ENCODE data around the gene KAZN.

KAZN gene

GRCh38 chr1:14676400-14676799 lies 77.9 kb downstream of the KAZN start:
- DNase-seq (ENCODE audit: low read depth) = no peak
- H3K4me3 ChIP-seq (ENCODE audit: low read length) = no peak overlapping the region
- TF ChIP-seq, protein P1, sequence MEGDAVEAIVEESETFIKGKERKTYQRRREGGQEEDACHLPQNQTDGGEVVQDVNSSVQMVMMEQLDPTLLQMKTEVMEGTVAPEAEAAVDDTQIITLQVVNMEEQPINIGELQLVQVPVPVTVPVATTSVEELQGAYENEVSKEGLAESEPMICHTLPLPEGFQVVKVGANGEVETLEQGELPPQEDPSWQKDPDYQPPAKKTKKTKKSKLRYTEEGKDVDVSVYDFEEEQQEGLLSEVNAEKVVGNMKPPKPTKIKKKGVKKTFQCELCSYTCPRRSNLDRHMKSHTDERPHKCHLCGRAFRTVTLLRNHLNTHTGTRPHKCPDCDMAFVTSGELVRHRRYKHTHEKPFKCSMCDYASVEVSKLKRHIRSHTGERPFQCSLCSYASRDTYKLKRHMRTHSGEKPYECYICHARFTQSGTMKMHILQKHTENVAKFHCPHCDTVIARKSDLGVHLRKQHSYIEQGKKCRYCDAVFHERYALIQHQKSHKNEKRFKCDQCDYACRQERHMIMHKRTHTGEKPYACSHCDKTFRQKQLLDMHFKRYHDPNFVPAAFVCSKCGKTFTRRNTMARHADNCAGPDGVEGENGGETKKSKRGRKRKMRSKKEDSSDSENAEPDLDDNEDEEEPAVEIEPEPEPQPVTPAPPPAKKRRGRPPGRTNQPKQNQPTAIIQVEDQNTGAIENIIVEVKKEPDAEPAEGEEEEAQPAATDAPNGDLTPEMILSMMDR (conservative IDR thresholded peaks at IDR 0.05; ENCODE audit: low read length) = no peak

DNA sequence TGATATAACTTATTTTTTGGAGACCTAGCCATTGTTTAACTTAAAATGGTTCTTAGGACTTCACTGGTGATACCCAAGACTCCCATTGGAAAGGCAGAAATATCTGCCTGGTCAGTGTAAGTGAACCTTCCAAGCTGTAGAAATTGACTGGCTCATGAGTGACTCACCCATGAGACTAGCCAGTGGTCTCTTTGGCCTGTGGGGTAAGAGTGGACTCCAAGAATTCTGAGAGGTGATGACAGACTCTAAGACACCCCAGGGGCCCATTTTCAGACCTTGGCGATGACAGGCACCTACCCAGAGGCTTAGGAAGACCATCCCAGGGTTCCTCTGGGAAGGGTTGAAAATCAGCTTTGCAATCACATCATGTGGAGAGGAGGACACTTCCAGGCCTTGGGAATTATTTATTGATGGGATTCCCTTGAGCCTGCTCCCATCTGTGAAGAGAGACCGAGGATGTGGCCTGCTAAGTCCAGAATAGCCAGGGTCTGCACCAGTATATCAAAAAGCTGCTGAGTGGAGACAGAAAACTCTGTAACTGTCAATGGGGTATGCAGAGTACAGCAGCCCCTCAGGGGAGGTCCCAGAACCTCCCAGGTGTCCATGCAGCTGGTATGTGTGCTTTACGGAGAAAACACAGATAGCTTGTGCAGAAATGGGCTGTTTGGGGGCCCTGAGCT lies 78.9 kb downstream of the KAZN start:
- no peak for DNase-seq (ENCODE audit: low read depth)
- TF ChIP-seq, protein P1 (conservative IDR thresholded peaks at IDR 0.05; ENCODE audit: low read length) = no peak
- H3K4me3 ChIP-seq (ENCODE audit: low read length) = no peak overlapping the region

DNA sequence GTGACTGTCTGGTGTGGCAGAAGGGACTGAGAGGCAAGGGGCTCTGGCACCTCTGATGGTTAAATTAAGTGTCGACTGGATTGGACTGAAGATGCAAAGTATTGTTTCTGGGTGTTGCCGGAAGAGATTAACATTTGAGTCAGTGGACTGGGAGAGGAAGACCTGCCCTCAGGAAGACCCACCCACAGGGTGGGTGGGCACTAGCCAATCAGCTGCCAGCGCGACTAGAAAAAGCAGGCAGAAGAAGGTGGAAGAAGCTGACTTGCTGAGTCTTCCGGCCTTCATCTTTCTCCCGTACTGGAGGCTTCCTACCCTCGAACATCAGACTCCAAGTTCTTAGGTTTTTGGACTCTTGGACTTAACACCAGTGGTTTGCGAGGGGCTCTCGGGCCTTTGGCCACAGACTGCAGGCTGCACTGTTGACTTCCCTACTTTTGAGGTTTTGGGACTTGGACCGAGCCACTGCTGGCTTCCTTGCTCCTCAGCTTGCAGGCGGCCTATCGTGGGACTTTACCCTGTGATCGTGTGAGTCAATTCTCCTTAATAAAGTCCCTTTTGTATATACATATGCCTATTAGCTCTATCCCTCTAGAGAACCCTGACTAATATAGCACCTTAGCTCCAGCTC lies 79.6 kb downstream of the KAZN start:
- TF ChIP-seq, protein P1 (conservative IDR thresholded peaks at IDR 0.05; ENCODE audit: low read length) = no peak
- no peak overlapping the region for H3K4me3 ChIP-seq (ENCODE audit: low read length)
- no peak for DNase-seq (ENCODE audit: low read depth)

- TF ChIP-seq, protein P1 (conservative IDR thresholded peaks at IDR 0.05; ENCODE audit: low read length) = no peak
- no peak overlapping the region for H3K4me3 ChIP-seq (ENCODE audit: low read length)
- DNase-seq (ENCODE audit: low read depth) = no peak
Observed at GRCh38 chr1:14679027-14679688, 80.7 kb downstream of the KAZN start.

GRCh38 chr1:14681182-14681581 lies 82.7 kb downstream of the KAZN start:
- TF ChIP-seq, protein P1 (conservative IDR thresholded peaks at IDR 0.05; ENCODE audit: low read length) = no peak
- H3K4me3 ChIP-seq (ENCODE audit: low read length) = no peak overlapping the region
- DNase-seq (ENCODE audit: low read depth) = peak; percentile 6

- no peak overlapping the region for H3K4me3 ChIP-seq (ENCODE audit: low read length)
- no peak for DNase-seq (ENCODE audit: low read depth)
- TF ChIP-seq, protein P1 (conservative IDR thresholded peaks at IDR 0.05; ENCODE audit: low read length) = no peak
Observed at GRCh38 chr1:14682941-14683621, 84.6 kb downstream of the KAZN start.
